Gastroesophageal sphincter (tissue), 3 donors: Measurements from ENCODE around the gene CD93.

Experiments used
- EP300 ChIP-seq: sonication (generic); formaldehyde crosslinking; IDR thresholded peaks from one replicate; pipeline ENCODE4 v1.6.1; 2017; ENCODE audit warnings: antibody characterized with exemption, mild to moderate bottlenecking
- POLR2A ChIP-seq, 2 donors: fragments of 450-650 bp; IDR thresholded peaks; one replicate each; pipeline ENCODE4 v1.6.1; 2017; ENCODE audit warnings: antibody characterized with exemption in 2 of 2, mild to moderate bottlenecking in 2 of 2, moderate library complexity in 1 of 2
- POLR2AphosphoS5 ChIP-seq: sonication (generic); formaldehyde crosslinking; IDR thresholded peaks from one replicate; pipeline ENCODE4 v1.6.1; 2017; ENCODE audit warnings: antibody characterized with exemption
- TF ChIP-seq, protein P1 (sequence below), 4 experiments: fragments of 200-600 bp in 2 of 4; fragments of 450-650 bp in 2 of 4; sonication (generic) in 1 of 4; IDR thresholded peaks; one replicate each; pipeline ENCODE4 v1.5.1; 2017 to 2019; ENCODE audit warnings: antibody characterized with exemption in 4 of 4, mild to moderate bottlenecking in 2 of 4, moderate library complexity in 2 of 4

DNA sequence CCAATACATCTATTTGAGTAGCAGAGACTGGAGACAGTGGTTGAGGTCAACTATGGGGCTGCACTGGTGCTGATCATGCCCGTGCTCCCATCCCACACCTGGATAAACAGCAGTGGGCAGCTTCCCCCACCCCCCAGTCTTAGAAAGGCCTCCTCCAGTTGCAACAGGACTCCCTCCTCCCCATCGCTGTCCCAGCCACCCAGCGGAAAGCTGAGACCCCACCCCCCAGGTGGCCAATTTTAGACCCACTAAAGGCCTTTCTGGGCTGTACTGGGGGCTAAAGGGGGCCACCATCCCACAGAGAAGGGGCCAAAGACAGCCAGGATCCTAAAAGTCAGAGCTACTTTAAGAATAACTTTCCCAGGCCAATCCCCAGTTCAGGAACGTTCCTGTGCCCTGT is 52.2 kb downstream of the CD93 start:
- TF ChIP-seq, protein P1, sequence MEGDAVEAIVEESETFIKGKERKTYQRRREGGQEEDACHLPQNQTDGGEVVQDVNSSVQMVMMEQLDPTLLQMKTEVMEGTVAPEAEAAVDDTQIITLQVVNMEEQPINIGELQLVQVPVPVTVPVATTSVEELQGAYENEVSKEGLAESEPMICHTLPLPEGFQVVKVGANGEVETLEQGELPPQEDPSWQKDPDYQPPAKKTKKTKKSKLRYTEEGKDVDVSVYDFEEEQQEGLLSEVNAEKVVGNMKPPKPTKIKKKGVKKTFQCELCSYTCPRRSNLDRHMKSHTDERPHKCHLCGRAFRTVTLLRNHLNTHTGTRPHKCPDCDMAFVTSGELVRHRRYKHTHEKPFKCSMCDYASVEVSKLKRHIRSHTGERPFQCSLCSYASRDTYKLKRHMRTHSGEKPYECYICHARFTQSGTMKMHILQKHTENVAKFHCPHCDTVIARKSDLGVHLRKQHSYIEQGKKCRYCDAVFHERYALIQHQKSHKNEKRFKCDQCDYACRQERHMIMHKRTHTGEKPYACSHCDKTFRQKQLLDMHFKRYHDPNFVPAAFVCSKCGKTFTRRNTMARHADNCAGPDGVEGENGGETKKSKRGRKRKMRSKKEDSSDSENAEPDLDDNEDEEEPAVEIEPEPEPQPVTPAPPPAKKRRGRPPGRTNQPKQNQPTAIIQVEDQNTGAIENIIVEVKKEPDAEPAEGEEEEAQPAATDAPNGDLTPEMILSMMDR (IDR thresholded peaks at IDR 0.05) = no peak
- TF ChIP-seq POLR2AphosphoS5 (no peak), POLR2A (IDR thresholded peaks at IDR 0.05) (no peak), EP300 (no peak)
